Activated T-helper 17 cell treated with anti-CD3 and anti-CD28 coated beads, Interleukin-2, amount 50 U/mL, for 72 hours (primary cell): ENCODE results near the gene TWF2. TPM values are rescaled to one million over a fixed set of nuclear protein-coding genes. Genes with fewer than 3 reads are reported as not detected.

ENCODE experiments used
- ATAC-seq: fragments of 150-1000 bp; cut with Tn5 transposase; replicated peaks from 2 replicates; pipeline ENCODE4 v1.10.0; 2021; ENCODE audit warnings: mild to moderate bottlenecking, moderate library complexity
- H3K27ac Mint-ChIP-seq: one replicate; pipeline ENCODE4 v1.8.0; 2022; ENCODE audit warnings: mixed read lengths
- H3K27me3 Mint-ChIP-seq: one replicate; pipeline ENCODE4 v1.8.0; 2022; ENCODE audit warnings: mixed read lengths
- H3K36me3 Mint-ChIP-seq: one replicate; pipeline ENCODE4 v1.8.0; 2022; ENCODE audit warnings: low read depth, mild to moderate bottlenecking, mixed read lengths
- H3K4me1 Mint-ChIP-seq: one replicate; pipeline ENCODE4 v1.8.0; 2022; ENCODE audit warnings: mixed read lengths
- H3K4me3 Mint-ChIP-seq: one replicate; pipeline ENCODE4 v1.8.0; 2022; ENCODE audit warnings: mild to moderate bottlenecking, mixed read lengths
- H3K9me3 Mint-ChIP-seq: one replicate; pipeline ENCODE4 v1.8.0; 2022; ENCODE audit warnings: mixed read lengths
- total RNA-seq, 2 donors: library from RNA; stranded (reverse); gene quantifications; one replicate each; pipeline ENCODE4 v1.2.3, GENCODE V29; 2022

The TWF2 gene
- total RNA-seq, 2 donors from 2014 or later = 89.9 to 159 TPM

GRCh38 chr3:52185311-52185710, 53.6 kb downstream of the TWF2 start:
- no peak for ATAC-seq
- no peak overlapping the region for H3K4me3 Mint-ChIP-seq
- no peak overlapping the region for H3K27ac Mint-ChIP-seq
- H3K36me3 Mint-ChIP-seq = no peaks in the 10 kb centered on the region
- H3K9me3 Mint-ChIP-seq = no peaks in the 10 kb centered on the region
- H3K4me1 Mint-ChIP-seq = peaks cover 10% of the 10 kb centered on the region
- no peaks in the 10 kb centered on the region for H3K27me3 Mint-ChIP-seq

GRCh38 chr3:52184690-52185089, 54.3 kb downstream of the TWF2 start:
- Mint-ChIP-seq H3K27me3 (no peaks in the 10 kb centered on the region), H3K27ac (no peak overlapping the region), H3K36me3 (no peaks in the 10 kb centered on the region), H3K9me3 (no peaks in the 10 kb centered on the region), H3K4me3 (no peak overlapping the region), H3K4me1 (peaks cover 8% of the 10 kb centered on the region)
- ATAC-seq = no peak

GRCh38 chr3:52183786-52184445, 55.0 kb downstream of the TWF2 start:
- Mint-ChIP-seq H3K36me3 (no peaks in the 10 kb centered on the region), H3K4me1 (peaks cover 6% of the 10 kb centered on the region), H3K9me3 (no peaks in the 10 kb centered on the region), H3K4me3 (no peak overlapping the region), H3K27ac (no peak overlapping the region), H3K27me3 (no peaks in the 10 kb centered on the region)
- no peak for ATAC-seq

- Mint-ChIP-seq H3K27me3 (no peaks in the 10 kb centered on the region), H3K9me3 (no peaks in the 10 kb centered on the region), H3K4me1 (peaks cover 6% of the 10 kb centered on the region), H3K4me3 (no peak overlapping the region), H3K36me3 (no peaks in the 10 kb centered on the region), H3K27ac (peak overlapping the region; percentile 68)
- ATAC-seq = no peak
Observed at GRCh38 chr3:52182691-52183090, 56.3 kb downstream of the TWF2 start.

GRCh38 chr3:52182196-52182595, 56.8 kb downstream of the TWF2 start:
- Mint-ChIP-seq H3K9me3 (no peaks in the 10 kb centered on the region), H3K4me3 (no peak overlapping the region), H3K27me3 (no peaks in the 10 kb centered on the region), H3K4me1 (peaks cover 6% of the 10 kb centered on the region), H3K27ac (peak overlapping the region; percentile 68), H3K36me3 (no peaks in the 10 kb centered on the region)
- ATAC-seq = peak; percentile 75

GRCh38 chr3:52181543-52181942, 57.4 kb downstream of the TWF2 start:
- peaks cover 6% of the 10 kb centered on the region for H3K4me1 Mint-ChIP-seq
- H3K4me3 Mint-ChIP-seq = no peak overlapping the region
- ATAC-seq = no peak
- no peaks in the 10 kb centered on the region for H3K27me3 Mint-ChIP-seq
- H3K9me3 Mint-ChIP-seq = no peaks in the 10 kb centered on the region
- peak overlapping the region; percentile 68 for H3K27ac Mint-ChIP-seq
- H3K36me3 Mint-ChIP-seq = no peaks in the 10 kb centered on the region

Other genes starting within 250 kb of the TWF2 start
- gene RPL29, start 243.3 kb downstream of the TWF2 start, total RNA-seq = 1,000 to 10,000 TPM; 1,433 to 1,498 TPM
- gene DUSP7, start 182.6 kb downstream of the TWF2 start, total RNA-seq = 10 to 100 TPM; 19.3 to 25.1 TPM
- 10 to 100 TPM; 19.5 to 28.1 TPM for gene POC1A, start 84.7 kb downstream of the TWF2 start, total RNA-seq
- gene ALAS1, start 41.0 kb downstream of the TWF2 start, total RNA-seq = 10 to 100 TPM; 66.1 to 72.7 TPM
- under 1 TPM; 0.30 to 0.93 TPM for gene TLR9, start 13.5 kb downstream of the TWF2 start, total RNA-seq
- gene PPM1M, start 6.6 kb upstream of the TWF2 start, total RNA-seq = 100 to 1,000 TPM in 1 of 2 donors, 10 to 100 TPM in 1; 84.6 to 112 TPM
- gene WDR82, start 39.5 kb upstream of the TWF2 start, total RNA-seq = 100 to 1,000 TPM in 1 of 2 donors, 10 to 100 TPM in 1; 81.1 to 106 TPM
- 10 to 100 TPM; 22.8 to 25.2 TPM for gene GLYCTK, start 48.7 kb upstream of the TWF2 start, total RNA-seq
- 10 to 100 TPM; 17.2 to 26.5 TPM for gene DNAH1, start 77.2 kb upstream of the TWF2 start, total RNA-seq
- gene BAP1, start 170.8 kb upstream of the TWF2 start, total RNA-seq = 100 to 1,000 TPM in 1 of 2 donors, 10 to 100 TPM in 1; 96.7 to 106 TPM
- gene PHF7, start 171.5 kb upstream of the TWF2 start, total RNA-seq = 10 to 100 TPM; 16.7 to 22.5 TPM
- gene SEMA3G, start 205.9 kb upstream of the TWF2 start, total RNA-seq = under 1 TPM; 0.08 to 0.82 TPM
- 1 to 10 TPM; 2.0 to 6.5 TPM for gene TNNC1, start 214.9 kb upstream of the TWF2 start, total RNA-seq
- gene NISCH, start 216.4 kb upstream of the TWF2 start, total RNA-seq = 100 to 1,000 TPM in 1 of 2 donors, 10 to 100 TPM in 1; 75.2 to 123 TPM